H9 (cell line): ENCODE data around the gene LAMA5. TPM values are rescaled to one million over a fixed set of nuclear protein-coding genes. Genes with fewer than 3 reads are reported as not detected.

Experiments used
- DNase-seq: peaks from one replicate; pipeline ENCODE4 v3.0.0-alpha.2; 2017
- H2AFZ ChIP-seq: one replicate; pipeline ENCODE4 v1.6.1; 2013; ENCODE audit warnings: mild to moderate bottlenecking, low read length, control low read depth, moderate library complexity
- H2AK5ac ChIP-seq: 2 replicates; pipeline ENCODE4 v1.6.1; 2013; ENCODE audit warnings: low read length, control low read depth, mixed read lengths; ENCODE audit not compliant: insufficient read length
- H2BK120ac ChIP-seq: one replicate; pipeline ENCODE4 v1.6.1; 2013; ENCODE audit warnings: low read depth, mild to moderate bottlenecking, low read length, control low read depth, inconsistent platforms; ENCODE audit not compliant: poor library complexity, severe bottlenecking
- H2BK12ac ChIP-seq: 2 replicates; pipeline ENCODE4 v1.6.1; 2013; ENCODE audit warnings: low read length, control low read depth, mixed read lengths, low read depth; ENCODE audit not compliant: insufficient read length
- H2BK15ac ChIP-seq: 2 replicates; pipeline ENCODE4 v1.6.1; 2013; ENCODE audit warnings: low read depth, low read length, control low read depth
- H2BK20ac ChIP-seq: one replicate; pipeline ENCODE4 v1.6.1; 2013; ENCODE audit warnings: low read depth, mild to moderate bottlenecking, low read length, control low read depth, inconsistent platforms; ENCODE audit not compliant: poor library complexity, severe bottlenecking
- H2BK5ac ChIP-seq: 2 replicates; pipeline ENCODE4 v1.6.1; 2013; ENCODE audit warnings: low read length, control low read depth, mixed read lengths; ENCODE audit not compliant: insufficient read length
- H3K14ac ChIP-seq: 2 replicates; pipeline ENCODE4 v1.6.1; 2013; ENCODE audit warnings: low read length, control low read depth; ENCODE audit not compliant: insufficient read depth
- H3K18ac ChIP-seq: 2 replicates; pipeline ENCODE4 v1.6.1; 2013; ENCODE audit warnings: low read depth, mild to moderate bottlenecking, mixed read lengths, low read length, control low read depth; ENCODE audit not compliant: insufficient read length
- H3K23ac ChIP-seq: 2 replicates; pipeline ENCODE4 v1.6.1; 2013; ENCODE audit warnings: low read length, control low read depth, mixed read lengths, low read depth; ENCODE audit not compliant: insufficient read length
- H3K23me2 ChIP-seq: 2 replicates; pipeline ENCODE4 v1.6.1; 2013; ENCODE audit warnings: low read depth, mild to moderate bottlenecking, mixed read lengths, low read length, control low read depth; ENCODE audit not compliant: insufficient read length, poor library complexity, severe bottlenecking
- H3K27ac ChIP-seq: 2 replicates; pipeline ENCODE4 v1.5.1; 2013; ENCODE audit warnings: low read length, control low read depth, mixed read lengths, low read depth; ENCODE audit not compliant: insufficient read length
- H3K27me3 ChIP-seq: 2 replicates; pipeline ENCODE4 v1.6.1; 2013; ENCODE audit warnings: low read length, control low read depth, inconsistent platforms; ENCODE audit not compliant: insufficient read depth
- H3K4ac ChIP-seq: 2 replicates; pipeline ENCODE4 v1.6.1; 2013; ENCODE audit warnings: low read depth, mild to moderate bottlenecking, control low read depth, inconsistent platforms, low read length, moderate library complexity
- H3K4me1 ChIP-seq: 2 replicates; pipeline ENCODE4 v1.6.1; 2013; ENCODE audit warnings: low read length, control low read depth, inconsistent platforms; ENCODE audit not compliant: insufficient read depth
- H3K4me2 ChIP-seq: 2 replicates; pipeline ENCODE4 v1.6.1; 2013; ENCODE audit warnings: low read length, control low read depth, mixed read lengths; ENCODE audit not compliant: insufficient read length, insufficient read depth
- H3K56ac ChIP-seq: 2 replicates; pipeline ENCODE4 v1.6.1; 2013; ENCODE audit warnings: low read depth, mild to moderate bottlenecking, mixed read lengths, low read length, control low read depth; ENCODE audit not compliant: insufficient read length
- H3K79me1 ChIP-seq: 2 replicates; pipeline ENCODE4 v1.6.1; 2013; ENCODE audit warnings: low read depth, mild to moderate bottlenecking, moderate library complexity, low read length, control low read depth, inconsistent platforms; ENCODE audit not compliant: insufficient read depth, poor library complexity, severe bottlenecking
- H3K79me2 ChIP-seq: 2 replicates; pipeline ENCODE4 v1.6.1; 2013; ENCODE audit warnings: low read length, control low read depth, inconsistent platforms; ENCODE audit not compliant: insufficient read depth
- H3K9ac ChIP-seq: 2 replicates; pipeline ENCODE4 v1.6.1; 2013; ENCODE audit warnings: low read length, control low read depth, mixed read lengths; ENCODE audit not compliant: insufficient read length; ENCODE audit errors: extremely low read depth
- H3K9me3 ChIP-seq: one replicate; pipeline ENCODE4 v1.6.1; 2013; ENCODE audit warnings: low read depth, low read length, inconsistent platforms; ENCODE audit not compliant: control insufficient read depth
- H3T11ph ChIP-seq: one replicate; pipeline ENCODE4 v1.6.1; 2013; ENCODE audit warnings: mild to moderate bottlenecking, low read length, control low read depth, inconsistent platforms
- H4K20me1 ChIP-seq: one replicate; pipeline ENCODE4 v1.6.1; 2013; ENCODE audit not compliant: control insufficient read depth, insufficient read length, insufficient read depth
- H4K5ac ChIP-seq: 2 replicates; pipeline ENCODE4 v1.6.1; 2013; ENCODE audit warnings: low read depth, mild to moderate bottlenecking, mixed read lengths, low read length, control low read depth; ENCODE audit not compliant: insufficient read length
- H4K8ac ChIP-seq: replicated peaks from 2 replicates; pipeline ENCODE4 v1.6.1; 2013; ENCODE audit warnings: low read length, control low read depth, mixed read lengths, low read depth; ENCODE audit not compliant: insufficient read length
- H4K91ac ChIP-seq: 2 replicates; pipeline ENCODE4 v1.6.1; 2013; ENCODE audit warnings: low read depth, mild to moderate bottlenecking, moderate library complexity, mixed read lengths, low read length, control low read depth; ENCODE audit not compliant: insufficient read length
- H3K27ac Mint-ChIP-seq, 3 experiments: 2 replicates in 2 of 3; 3 replicates in 1 of 3; pipeline ENCODE4 v1.8.0; 2020 to 2021; ENCODE audit warnings: mixed read lengths in 3 of 3, mild to moderate bottlenecking in 1 of 3, moderate library complexity in 1 of 3
- H3K27me3 Mint-ChIP-seq: 2 replicates; pipeline ENCODE4 v1.8.0; 2021; ENCODE audit warnings: low read depth, mild to moderate bottlenecking, moderate library complexity, mixed read lengths
- H3K36me3 Mint-ChIP-seq, 3 experiments: 2 replicates in 2 of 3; 3 replicates in 1 of 3; pipeline ENCODE4 v1.8.0; 2020 to 2021; ENCODE audit warnings: low read depth in 3 of 3, mixed read lengths in 3 of 3; ENCODE audit not compliant: insufficient read depth in 1 of 3
- H3K4me1 Mint-ChIP-seq, 2 experiments: 2 replicates each; pipeline ENCODE4 v1.8.0; 2020; ENCODE audit warnings: mixed read lengths in 2 of 2
- H3K4me3 Mint-ChIP-seq, 2 experiments: 2 replicates in 1 of 2; 3 replicates in 1 of 2; pipeline ENCODE4 v1.8.0; 2020 to 2021; ENCODE audit warnings: mild to moderate bottlenecking in 2 of 2, mixed read lengths in 2 of 2, moderate library complexity in 1 of 2
- H3K9me3 Mint-ChIP-seq, 2 experiments: 2 replicates in 1 of 2; 3 replicates in 1 of 2; pipeline ENCODE4 v1.8.0; 2020; ENCODE audit warnings: mild to moderate bottlenecking in 2 of 2, mixed read lengths in 2 of 2, moderate library complexity in 1 of 2
- CTCF ChIP-seq: fragments of 200-600 bp; sonication (generic); conservative IDR thresholded peaks from 3 replicates; pipeline ENCODE4 v1.8.0; 2021; ENCODE audit warnings: antibody characterized with exemption, mild to moderate bottlenecking
- WGBS: extraction: QIAGEN DNeasy Blood & Tissue Kit; methylation state at CpG from one replicate; pipeline ENCODE4 v1.1.7; 2013; ENCODE audit warnings: missing lambda C conversion rate, low lambda C conversion rate, mixed read lengths; ENCODE audit not compliant: insufficient read length; ENCODE audit errors: extremely low coverage; 5-methylcytosine and 5-hydroxymethylcytosine counted together
- total RNA-seq: library from RNA; stranded (reverse); gene quantifications from 2 replicates; pipeline ENCODE4 v1.2.1, GENCODE V29; 2021

LAMA5 gene
- total RNA-seq, 1 experiment from 2014 or later, result 200 TPM

- WGBS, result no CpG with 5 or more reads among the region's 52 CpGs
- H3K36me3 Mint-ChIP-seq, result peaks cover 40 to 84% (median 72%) of the 10 kb centered on the region in 3 experiments; a peak in 6 of 7 replicates
- no peak for DNase-seq
Observed at GRCh38 chr20:62323146-62323979, 43.7 kb downstream of the LAMA5 start.

More at GRCh38 chr20:62323146-62323979, 43.7 kb downstream of the LAMA5 start:
- Histone ChIP-seq H3K79me2 (no peaks in the 10 kb centered on the region), H3K23me2 (no peaks in the 10 kb centered on the region), H3K79me1 (no peaks in the 10 kb centered on the region), H4K8ac (no peak overlapping the region), H3K4me1 (no peaks in the 10 kb centered on the region), H3K9ac (no peak overlapping the region), H4K5ac (no peak overlapping the region), H3K27me3 (no peaks in the 10 kb centered on the region), H3K23ac (no peak overlapping the region), H3T11ph (no peak overlapping the region), H4K20me1 (no peaks in the 10 kb centered on the region), H2BK15ac (no peak overlapping the region), H3K9me3 (no peaks in the 10 kb centered on the region), H3K4me2 (no peak overlapping the region), H3K27ac (no peak overlapping the region), H3K18ac (no peak overlapping the region), H2AK5ac (no peak overlapping the region), H3K4ac (no peak overlapping the region), H3K56ac (no peak overlapping the region), H4K91ac (no peak overlapping the region), H2BK5ac (no peak overlapping the region), H2BK120ac (no peak overlapping the region), H2BK12ac (no peak overlapping the region), H2BK20ac (no peak overlapping the region), H3K14ac (no peak overlapping the region), H2AFZ (no peak overlapping the region)
- TF ChIP-seq CTCF, result no peak
- peaks cover 3 to 13% of the 10 kb centered on the region in 2 experiments; a peak in 4 of 5 replicates for H3K9me3 Mint-ChIP-seq
- no peak overlapping the region for H3K27ac Mint-ChIP-seq
- H3K27me3 Mint-ChIP-seq, result no peaks in the 10 kb centered on the region; the same call in none of the 2 replicates
- peaks cover 2 to 3% of the 10 kb centered on the region in 2 experiments; a peak in 2 of 4 replicates for H3K4me1 Mint-ChIP-seq
- H3K4me3 Mint-ChIP-seq, result no peak overlapping the region
